MM.1S (cell line): ENCODE results near the gene VEPH1.

Experiments used
- CTCF ChIP-seq: fragments of 300-600 bp; sonication (generic); IDR thresholded peaks from 2 replicates; pipeline ENCODE4 v1.5.1; 2016; ENCODE audit warnings: antibody characterized with exemption, low read length, mixed read lengths
- EZH2 ChIP-seq: fragments of 300-600 bp; sonication (generic); optimal IDR thresholded peaks from 2 replicates; pipeline ENCODE3; 2017; ENCODE audit warnings: low read depth, mild to moderate bottlenecking, antibody characterized with exemption, low read length, mixed read lengths

- TF ChIP-seq CTCF (no peak), EZH2 (no peak)
Measured at GRCh38 chr3:157498371-157498770, 4.8 kb downstream of the VEPH1 start.
